ENCODE results near the gene C4BPA. TPM values are rescaled to one million over a fixed set of nuclear protein-coding genes. Genes with fewer than 3 reads are reported as not detected.

Gene C4BPA
- polyA plus RNA-seq, 2 donors = 0.01 TPM; not detected in 1

DNA sequence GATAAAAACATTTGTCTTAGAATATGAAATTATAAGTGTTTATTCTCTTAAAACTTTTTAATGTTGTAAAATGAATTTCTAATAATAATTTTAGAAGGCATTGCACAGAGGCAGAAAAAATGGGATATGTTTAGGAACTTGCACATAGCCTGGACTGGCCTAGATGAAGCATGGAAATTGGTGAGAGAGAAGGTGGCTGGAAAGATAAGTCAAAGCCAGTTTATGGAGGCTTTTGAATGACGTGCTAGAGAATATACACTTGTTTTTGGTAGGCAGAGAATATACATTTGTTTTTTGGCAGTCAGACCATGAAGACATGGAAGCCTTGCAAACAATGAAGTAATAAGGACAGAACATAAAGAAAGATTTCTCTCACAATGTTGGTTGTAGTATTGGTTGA lies 2.3 kb upstream of the C4BPA start:
- Histone ChIP-seq H3K27me3 (ENCODE audit: control insufficient read depth in 1 of 2, insufficient read depth in 2 of 2, low read length in 2 of 2) (no peaks in the 10 kb centered on the region), H3K27ac (ENCODE audit: low read depth in 2 of 2, low read length in 1 of 2) (no peak overlapping the region), H3K36me3 (ENCODE audit: control insufficient read depth in 2 of 2, insufficient read depth in 2 of 2, low read length in 1 of 2) (no peaks in the 10 kb centered on the region), H3K9me3 (ENCODE audit: control insufficient read depth in 2 of 2, insufficient read depth in 1 of 2, low read depth in 1 of 2, low read length in 1 of 2) (no peaks in the 10 kb centered on the region), H3K4me1 (ENCODE audit: control insufficient read depth in 2 of 2, insufficient read depth in 2 of 2, low read length in 1 of 2) (no peaks in the 10 kb centered on the region), H3K4me3 (ENCODE audit: low read depth in 1 of 2, low read length in 2 of 2) (no peak overlapping the region)
- WGBS, 2 donors = 79 to 91% methylated on average over 1 of the region's 1 CpG

DNA sequence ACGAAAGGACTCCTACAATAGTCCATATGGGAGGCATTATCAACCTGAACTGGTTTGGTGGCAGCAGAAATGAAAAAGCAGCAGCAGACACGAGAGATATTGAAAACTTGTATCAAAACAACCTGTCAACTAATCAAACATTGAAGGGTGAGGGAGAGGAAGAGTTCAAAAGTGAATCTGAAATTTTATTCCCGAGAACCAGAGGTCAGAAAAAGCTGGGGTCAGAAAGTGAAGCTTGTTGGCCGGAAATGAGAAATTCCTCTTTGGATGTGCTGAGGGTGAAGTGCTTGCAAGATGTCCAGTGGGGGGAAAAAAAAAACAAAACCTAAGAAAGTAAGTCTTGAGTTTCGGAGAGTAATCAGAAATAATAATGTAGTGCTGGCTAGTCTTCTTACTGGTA lies 1.9 kb upstream of the C4BPA start:
- 68 to 81% methylated on average over 5 of the region's 5 CpGs for WGBS, 2 donors
- no peaks in the 10 kb centered on the region for H3K4me1 ChIP-seq (ENCODE audit: control insufficient read depth in 2 of 2, insufficient read depth in 2 of 2, low read length in 1 of 2)
- H3K27ac ChIP-seq (ENCODE audit: low read depth in 2 of 2, low read length in 1 of 2) = no peak overlapping the region

DNA sequence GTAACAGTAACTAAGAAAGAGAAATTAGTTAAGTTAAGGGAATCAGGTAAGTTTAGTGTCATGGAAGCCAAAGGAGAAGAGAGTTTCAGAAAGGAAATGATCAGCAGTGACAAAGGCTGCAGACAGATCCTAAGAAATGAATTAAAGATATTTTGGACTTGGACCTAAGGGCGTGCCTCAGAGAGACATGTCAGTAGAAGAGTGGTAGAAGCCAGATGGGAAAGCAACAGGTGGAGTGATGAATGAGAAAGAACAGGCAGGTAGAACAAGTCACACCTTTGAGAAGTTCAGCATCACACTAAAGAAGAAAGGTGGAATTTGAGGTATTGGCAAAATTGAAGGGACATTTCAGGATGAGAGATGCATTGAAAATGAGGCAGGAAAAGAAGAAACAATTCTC lies 1.4 kb upstream of the C4BPA start:
- 75 to 81% methylated on average over 1 of the region's 1 CpG for WGBS, 2 donors

More for the DNA sequence above, 1.9 kb upstream of the C4BPA start:
- Histone ChIP-seq H3K36me3 (ENCODE audit: control insufficient read depth in 2 of 2, insufficient read depth in 2 of 2, low read length in 1 of 2) (no peaks in the 10 kb centered on the region), H3K27me3 (ENCODE audit: control insufficient read depth in 1 of 2, insufficient read depth in 2 of 2, low read length in 2 of 2) (no peaks in the 10 kb centered on the region), H3K4me3 (ENCODE audit: low read depth in 1 of 2, low read length in 2 of 2) (no peak overlapping the region), H3K9me3 (ENCODE audit: control insufficient read depth in 2 of 2, insufficient read depth in 1 of 2, low read depth in 1 of 2, low read length in 1 of 2) (no peaks in the 10 kb centered on the region)

DNA sequence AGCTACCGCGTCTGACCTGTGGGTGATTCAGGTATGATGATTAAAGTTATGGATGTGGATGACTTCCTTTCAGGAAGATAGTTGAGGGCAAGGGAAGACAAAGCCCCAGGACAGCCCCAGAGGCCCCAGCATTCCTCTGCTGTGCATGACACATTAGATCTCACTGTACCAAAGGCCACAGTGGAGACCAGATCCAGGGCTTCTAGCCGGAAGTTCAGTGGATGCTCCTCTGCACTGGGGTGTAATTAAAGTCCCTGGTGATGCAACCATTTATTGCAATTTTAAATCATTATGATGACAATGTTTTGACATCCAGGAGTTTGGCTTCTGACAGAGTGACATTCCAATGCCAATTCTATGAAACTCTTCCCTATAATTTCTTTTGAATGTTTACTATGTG lies 5.0 kb downstream of the C4BPA start:
- H3K27ac ChIP-seq (ENCODE audit: low read depth in 2 of 2, low read length in 1 of 2) = no peak overlapping the region
- no peaks in the 10 kb centered on the region for H3K27me3 ChIP-seq (ENCODE audit: control insufficient read depth in 1 of 2, insufficient read depth in 2 of 2, low read length in 2 of 2)
- no peaks in the 10 kb centered on the region for H3K9me3 ChIP-seq (ENCODE audit: control insufficient read depth in 2 of 2, insufficient read depth in 1 of 2, low read depth in 1 of 2, low read length in 1 of 2)
- no peaks in the 10 kb centered on the region for H3K36me3 ChIP-seq (ENCODE audit: control insufficient read depth in 2 of 2, insufficient read depth in 2 of 2, low read length in 1 of 2)
- no peak overlapping the region for H3K4me3 ChIP-seq (ENCODE audit: low read depth in 1 of 2, low read length in 2 of 2)
- H3K4me1 ChIP-seq (ENCODE audit: control insufficient read depth in 2 of 2, insufficient read depth in 2 of 2, low read length in 1 of 2) = no peaks in the 10 kb centered on the region
- WGBS, 2 donors = 89% methylated on average over 3 of the region's 3 CpGs

More for the DNA sequence above, 1.4 kb upstream of the C4BPA start:
- H3K36me3 ChIP-seq (ENCODE audit: control insufficient read depth in 2 of 2, insufficient read depth in 2 of 2, low read length in 1 of 2) = no peaks in the 10 kb centered on the region
- no peaks in the 10 kb centered on the region for H3K4me1 ChIP-seq (ENCODE audit: control insufficient read depth in 2 of 2, insufficient read depth in 2 of 2, low read length in 1 of 2)
- no peak overlapping the region for H3K27ac ChIP-seq (ENCODE audit: low read depth in 2 of 2, low read length in 1 of 2)
- no peaks in the 10 kb centered on the region for H3K27me3 ChIP-seq (ENCODE audit: control insufficient read depth in 1 of 2, insufficient read depth in 2 of 2, low read length in 2 of 2)
- H3K4me3 ChIP-seq (ENCODE audit: low read depth in 1 of 2, low read length in 2 of 2) = no peak overlapping the region
- no peaks in the 10 kb centered on the region for H3K9me3 ChIP-seq (ENCODE audit: control insufficient read depth in 2 of 2, insufficient read depth in 1 of 2, low read depth in 1 of 2, low read length in 1 of 2)

DNA sequence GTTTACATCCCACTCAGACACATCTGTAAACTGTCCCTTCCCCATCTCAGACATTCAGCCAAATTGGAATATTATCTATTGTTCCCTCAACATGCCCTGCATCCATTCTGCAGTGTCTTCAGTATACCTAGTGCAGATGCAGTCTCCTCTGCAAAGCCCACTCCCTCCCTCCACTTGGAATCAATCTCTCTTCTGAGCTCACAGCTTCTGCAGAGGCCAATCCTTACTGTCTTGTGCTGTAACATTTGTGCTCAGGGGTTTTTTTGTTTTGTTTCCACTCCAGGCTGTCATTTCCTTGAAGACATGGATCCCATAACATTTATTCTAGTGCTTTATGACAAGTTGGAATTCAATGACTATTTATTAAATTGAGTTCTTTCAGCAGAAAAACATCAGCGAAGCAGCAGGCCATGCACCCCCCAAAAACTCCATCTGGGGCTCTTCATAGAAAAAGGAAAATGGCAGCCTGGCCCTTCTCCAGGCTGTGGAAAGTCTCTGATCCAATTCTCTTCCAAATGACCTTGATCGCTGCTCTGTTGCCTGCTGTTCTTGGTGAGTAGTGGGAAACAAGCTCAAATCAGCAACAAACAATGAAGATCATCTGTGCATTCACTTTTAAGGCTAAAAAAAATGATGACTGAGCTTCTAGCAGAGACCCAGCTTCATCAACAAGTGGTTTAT lies 8.7 kb downstream of the C4BPA start:
- H3K27ac ChIP-seq (ENCODE audit: low read depth in 2 of 2, low read length in 1 of 2) = no peak overlapping the region
- no peaks in the 10 kb centered on the region for H3K9me3 ChIP-seq (ENCODE audit: control insufficient read depth in 2 of 2, insufficient read depth in 1 of 2, low read depth in 1 of 2, low read length in 1 of 2)
- H3K36me3 ChIP-seq (ENCODE audit: control insufficient read depth in 2 of 2, insufficient read depth in 2 of 2, low read length in 1 of 2) = no peaks in the 10 kb centered on the region
- 67 to 70% methylated on average over 2 of the region's 2 CpGs for WGBS, 2 donors
- no peaks in the 10 kb centered on the region for H3K27me3 ChIP-seq (ENCODE audit: control insufficient read depth in 1 of 2, insufficient read depth in 2 of 2, low read length in 2 of 2)
- H3K4me3 ChIP-seq (ENCODE audit: low read depth in 1 of 2, low read length in 2 of 2) = no peak overlapping the region
- H3K4me1 ChIP-seq (ENCODE audit: control insufficient read depth in 2 of 2, insufficient read depth in 2 of 2, low read length in 1 of 2) = no peaks in the 10 kb centered on the region

DNA sequence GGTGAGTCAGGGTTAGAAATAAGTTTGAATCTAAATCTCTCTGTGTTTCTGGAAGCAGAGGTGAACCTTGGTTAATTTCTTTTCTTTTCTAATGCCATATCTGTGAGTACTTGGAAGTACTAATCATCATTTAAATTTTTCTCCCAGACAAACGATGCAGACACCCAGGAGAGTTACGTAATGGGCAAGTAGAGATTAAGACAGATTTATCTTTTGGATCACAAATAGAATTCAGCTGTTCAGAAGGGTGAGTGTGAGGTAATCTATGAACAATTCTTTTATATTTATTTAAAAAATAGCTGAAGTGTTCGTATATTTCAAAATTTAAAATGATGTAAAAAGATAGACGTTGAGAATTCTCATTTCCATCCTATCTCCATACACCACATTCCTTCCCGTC lies 11.2 kb downstream of the C4BPA start:
- H3K27me3 ChIP-seq (ENCODE audit: control insufficient read depth in 1 of 2, insufficient read depth in 2 of 2, low read length in 2 of 2) = no peaks in the 10 kb centered on the region
- H3K9me3 ChIP-seq (ENCODE audit: control insufficient read depth in 2 of 2, insufficient read depth in 1 of 2, low read depth in 1 of 2, low read length in 1 of 2) = no peaks in the 10 kb centered on the region
- no peaks in the 10 kb centered on the region for H3K4me1 ChIP-seq (ENCODE audit: control insufficient read depth in 2 of 2, insufficient read depth in 2 of 2, low read length in 1 of 2)
- no peak overlapping the region for H3K27ac ChIP-seq (ENCODE audit: low read depth in 2 of 2, low read length in 1 of 2)
- H3K4me3 ChIP-seq (ENCODE audit: low read depth in 1 of 2, low read length in 2 of 2) = no peak overlapping the region
- 64% methylated on average over 5 of the region's 5 CpGs for WGBS, 2 donors
- H3K36me3 ChIP-seq (ENCODE audit: control insufficient read depth in 2 of 2, insufficient read depth in 2 of 2, low read length in 1 of 2) = no peaks in the 10 kb centered on the region

DNA sequence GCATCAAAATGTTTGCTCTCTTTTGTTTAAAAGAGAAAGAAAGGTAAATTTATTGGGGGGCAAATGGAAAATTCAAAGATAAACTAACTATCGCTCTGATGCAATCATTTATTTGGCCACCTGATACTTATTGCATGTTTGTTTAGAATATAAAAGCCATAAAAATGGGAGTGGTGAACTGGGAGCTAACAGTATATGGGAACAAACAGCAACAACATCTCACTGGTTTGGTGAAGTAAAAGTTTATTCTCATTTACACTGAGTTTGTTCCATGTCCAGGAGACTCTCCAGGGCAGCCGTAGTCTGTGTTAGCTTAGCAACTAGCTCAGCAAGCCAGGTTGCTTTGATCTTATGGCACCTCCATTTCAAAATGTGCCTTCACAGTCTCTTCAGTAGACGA lies 20.4 kb downstream of the C4BPA start:
- Histone ChIP-seq H3K9me3 (ENCODE audit: control insufficient read depth in 2 of 2, insufficient read depth in 1 of 2, low read depth in 1 of 2, low read length in 1 of 2) (peaks cover 0 to 2% of the 10 kb centered on the region in 2 donors), H3K27ac (ENCODE audit: low read depth in 2 of 2, low read length in 1 of 2) (no peak overlapping the region), H3K36me3 (ENCODE audit: control insufficient read depth in 2 of 2, insufficient read depth in 2 of 2, low read length in 1 of 2) (no peaks in the 10 kb centered on the region), H3K27me3 (ENCODE audit: control insufficient read depth in 1 of 2, insufficient read depth in 2 of 2, low read length in 2 of 2) (no peaks in the 10 kb centered on the region), H3K4me1 (ENCODE audit: control insufficient read depth in 2 of 2, insufficient read depth in 2 of 2, low read length in 1 of 2) (no peaks in the 10 kb centered on the region), H3K4me3 (ENCODE audit: low read depth in 1 of 2, low read length in 2 of 2) (no peak overlapping the region)
- 76 to 81% methylated on average over 3 of the region's 3 CpGs for WGBS, 2 donors

DNA sequence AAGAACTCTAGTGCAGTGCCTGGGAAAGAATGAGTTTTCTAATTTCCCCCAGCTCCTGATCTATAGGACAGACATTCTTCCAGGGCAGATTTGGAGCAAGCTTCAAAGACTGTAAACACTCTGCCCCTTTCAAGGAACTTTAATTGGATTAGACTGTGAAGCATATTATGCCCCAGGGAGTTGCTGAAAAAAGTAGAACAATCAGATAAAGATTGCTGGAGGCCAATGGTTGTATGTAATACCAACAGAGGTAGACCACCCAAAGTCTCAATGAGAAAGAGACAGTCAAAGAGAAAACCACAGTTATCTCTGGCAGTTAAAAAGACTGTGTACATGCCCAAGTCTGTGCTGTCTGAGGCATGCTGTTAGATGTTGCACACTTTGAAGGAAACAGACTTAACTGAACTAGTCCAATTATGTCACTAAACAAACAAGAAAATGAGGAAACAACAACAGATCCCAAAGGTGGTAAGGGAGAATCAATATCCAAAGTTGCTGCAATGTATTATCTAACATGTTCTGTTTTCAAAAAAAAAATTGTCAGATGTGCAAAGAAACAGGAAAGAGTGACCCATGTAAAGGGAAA lies 24.4 kb downstream of the C4BPA start:
- H3K36me3 ChIP-seq (ENCODE audit: control insufficient read depth in 2 of 2, insufficient read depth in 2 of 2, low read length in 1 of 2) = no peaks in the 10 kb centered on the region
- H3K27ac ChIP-seq (ENCODE audit: low read depth in 2 of 2, low read length in 1 of 2) = no peak overlapping the region

DNA sequence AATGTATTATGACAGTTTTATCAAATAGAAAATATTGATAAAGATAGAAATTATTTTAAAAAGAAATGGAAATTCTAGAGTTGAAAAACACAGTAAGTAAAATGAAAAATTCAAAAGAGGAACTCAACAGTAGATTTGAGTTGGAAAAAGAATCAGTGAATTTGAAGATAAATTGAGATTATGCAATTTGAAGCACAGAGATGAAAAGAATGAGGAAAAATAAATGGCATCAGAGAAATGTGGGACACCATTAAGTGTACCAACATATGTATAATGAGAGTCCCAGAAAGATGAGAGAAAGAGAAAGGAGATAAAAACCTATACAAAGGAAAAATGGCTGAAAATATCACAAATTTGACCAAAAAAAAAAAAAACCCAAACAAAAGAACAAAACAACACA lies 25.0 kb downstream of the C4BPA start:
- no peaks in the 10 kb centered on the region for H3K4me1 ChIP-seq (ENCODE audit: control insufficient read depth in 2 of 2, insufficient read depth in 2 of 2, low read length in 1 of 2)
- H3K27ac ChIP-seq (ENCODE audit: low read depth in 2 of 2, low read length in 1 of 2) = no peak overlapping the region
- H3K9me3 ChIP-seq (ENCODE audit: control insufficient read depth in 2 of 2, insufficient read depth in 1 of 2, low read depth in 1 of 2, low read length in 1 of 2) = peaks cover 0 to 2% of the 10 kb centered on the region in 2 donors
- H3K36me3 ChIP-seq (ENCODE audit: control insufficient read depth in 2 of 2, insufficient read depth in 2 of 2, low read length in 1 of 2) = no peaks in the 10 kb centered on the region
- no peak overlapping the region for H3K4me3 ChIP-seq (ENCODE audit: low read depth in 1 of 2, low read length in 2 of 2)
- H3K27me3 ChIP-seq (ENCODE audit: control insufficient read depth in 1 of 2, insufficient read depth in 2 of 2, low read length in 2 of 2) = no peaks in the 10 kb centered on the region

More for the DNA sequence above, 24.4 kb downstream of the C4BPA start:
- Histone ChIP-seq H3K4me3 (ENCODE audit: low read depth in 1 of 2, low read length in 2 of 2) (no peak overlapping the region), H3K27me3 (ENCODE audit: control insufficient read depth in 1 of 2, insufficient read depth in 2 of 2, low read length in 2 of 2) (no peaks in the 10 kb centered on the region), H3K4me1 (ENCODE audit: control insufficient read depth in 2 of 2, insufficient read depth in 2 of 2, low read length in 1 of 2) (no peaks in the 10 kb centered on the region), H3K9me3 (ENCODE audit: control insufficient read depth in 2 of 2, insufficient read depth in 1 of 2, low read depth in 1 of 2, low read length in 1 of 2) (peaks cover 0 to 2% of the 10 kb centered on the region in 2 donors)

Data from esophagus (tissue), 2 donors.